GM21528 (cell line): ENCODE results near the gene PALD1.
A peak's percentile ranks its signal among the peaks of the same experiment; 100 is the strongest.
"Not testable (repeated sequence)": the region's sequence is repeated elsewhere in the genome, so short reads cannot be mapped to it uniquely, and the experiment has no call there.

ENCODE experiments used
- ATAC-seq: cut with Tn5 transposase; IDR thresholded peaks from one replicate; pipeline ENCODE4 v1.9.1; 2021; ENCODE audit warnings: mild to moderate bottlenecking, moderate library complexity; ENCODE audit not compliant: unreplicated experiment, low FRiP score

PALD1 gene

DNA sequence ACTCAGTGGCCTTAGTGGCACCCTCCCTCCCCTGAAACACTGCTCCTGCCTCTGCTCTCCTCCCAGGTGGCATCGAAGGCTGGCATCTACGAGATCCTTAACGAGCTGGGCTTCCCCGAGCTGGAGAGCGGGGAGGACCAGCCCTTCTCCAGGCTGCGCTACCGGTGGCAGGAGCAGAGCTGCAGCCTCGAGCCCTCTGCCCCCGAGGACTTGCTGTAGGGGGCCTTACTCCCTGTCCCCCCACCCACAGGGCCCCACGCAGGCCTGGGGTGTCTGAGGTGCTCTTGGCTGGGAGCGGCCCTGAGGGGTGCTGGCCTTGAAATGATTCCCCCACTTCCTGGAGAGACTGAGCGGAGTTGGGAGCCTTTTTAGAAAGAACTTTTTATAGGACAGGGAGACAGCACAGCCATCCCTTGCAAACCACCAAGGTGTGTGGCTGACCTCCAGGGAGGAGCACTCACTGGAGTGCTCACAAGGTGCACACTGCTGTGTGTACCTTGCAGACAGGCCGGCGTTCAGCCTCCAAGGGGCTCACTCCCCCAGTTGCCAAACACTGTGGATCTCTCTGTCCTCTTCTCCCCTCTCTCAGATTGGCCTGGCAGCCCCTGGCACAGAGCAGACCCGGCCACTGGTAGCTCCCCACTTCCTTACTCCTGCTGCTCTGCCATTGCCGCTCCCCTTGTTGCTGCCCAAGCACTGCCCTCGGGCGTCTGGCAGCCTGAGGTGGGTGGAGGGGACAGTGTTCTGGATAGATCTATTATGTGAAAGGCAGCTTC is 88.1 kb downstream of the PALD1 start:
- ATAC-seq = no peak

DNA sequence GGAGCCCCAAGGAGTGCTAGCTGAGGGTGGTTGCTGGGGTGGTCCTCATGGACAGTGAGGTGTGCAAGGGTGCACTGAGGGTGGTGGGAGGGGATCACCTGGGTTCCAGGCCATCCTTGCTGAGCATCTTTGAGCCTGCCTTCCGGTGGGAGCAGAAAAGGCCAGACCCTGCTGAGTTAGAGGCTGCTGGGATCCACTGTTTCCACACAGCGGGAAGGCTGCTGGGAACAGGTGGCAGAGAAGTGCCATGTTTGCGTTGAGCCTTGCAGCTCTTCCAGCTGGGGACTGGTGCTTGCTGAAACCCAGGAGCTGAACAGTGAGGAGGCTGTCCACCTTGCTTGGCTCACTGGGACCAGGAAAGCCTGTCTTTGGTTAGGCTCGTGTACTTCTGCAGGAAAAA is 89.0 kb downstream of the PALD1 start:
- ATAC-seq = no peak

GRCh38 chr10:70568113-70568512 is 89.5 kb downstream of the PALD1 start:
- ATAC-seq = no peak

DNA sequence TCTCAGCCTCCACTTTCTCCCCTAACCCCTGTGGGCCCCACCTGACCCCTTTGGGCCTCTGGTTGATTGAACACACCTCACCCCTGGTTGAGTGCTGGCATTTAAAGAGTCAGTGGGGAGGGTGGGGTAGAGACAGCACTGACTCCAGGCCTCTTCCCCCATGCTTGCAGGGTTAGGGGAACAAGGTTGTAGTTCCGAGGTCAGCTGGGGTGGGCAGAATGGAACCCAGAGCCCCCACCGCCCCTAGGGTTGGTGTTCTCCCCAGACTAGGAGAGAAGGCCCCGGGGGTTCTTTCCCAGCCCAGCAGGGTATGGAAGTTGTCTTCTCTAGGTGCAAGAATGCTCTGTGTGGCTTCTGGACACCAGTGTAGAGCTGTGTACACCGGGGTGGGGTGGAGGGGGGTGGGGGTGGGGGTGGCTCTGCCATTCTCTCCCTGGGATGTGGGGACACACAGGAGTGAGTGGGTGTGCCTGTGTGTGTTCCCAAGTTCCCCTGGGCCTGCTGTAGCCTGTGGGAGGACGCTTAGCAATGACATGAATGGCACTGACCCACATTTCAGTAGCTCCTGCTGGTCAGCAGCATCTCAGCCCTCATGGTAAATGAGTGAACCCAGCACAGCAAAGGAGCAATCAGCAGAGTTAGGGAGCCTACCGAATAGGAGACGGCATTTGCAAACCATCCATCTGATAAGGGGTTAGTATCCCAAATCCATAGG is 90.4 kb downstream of the PALD1 start:
- ATAC-seq = no peak

DNA sequence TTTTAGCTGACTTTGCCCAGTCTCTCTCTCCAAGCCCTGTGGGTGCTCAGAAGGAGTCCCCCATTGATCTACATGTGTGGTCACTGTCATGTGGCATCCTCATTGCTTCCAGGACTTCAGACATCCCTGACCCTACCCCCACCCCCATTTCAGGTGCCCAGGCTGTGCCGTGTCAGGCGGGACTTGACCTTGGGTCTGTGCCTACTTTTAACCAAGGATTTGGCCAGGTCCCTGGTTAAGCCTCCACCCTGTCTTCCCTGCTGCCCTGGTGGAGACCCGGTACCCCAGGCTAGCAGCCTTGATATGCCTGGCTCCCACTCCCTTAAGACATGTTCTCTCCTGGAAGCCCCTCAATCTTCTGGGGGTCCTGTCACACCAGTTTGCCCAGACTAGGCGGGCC is 92.7 kb downstream of the PALD1 start:
- no peak for ATAC-seq

DNA sequence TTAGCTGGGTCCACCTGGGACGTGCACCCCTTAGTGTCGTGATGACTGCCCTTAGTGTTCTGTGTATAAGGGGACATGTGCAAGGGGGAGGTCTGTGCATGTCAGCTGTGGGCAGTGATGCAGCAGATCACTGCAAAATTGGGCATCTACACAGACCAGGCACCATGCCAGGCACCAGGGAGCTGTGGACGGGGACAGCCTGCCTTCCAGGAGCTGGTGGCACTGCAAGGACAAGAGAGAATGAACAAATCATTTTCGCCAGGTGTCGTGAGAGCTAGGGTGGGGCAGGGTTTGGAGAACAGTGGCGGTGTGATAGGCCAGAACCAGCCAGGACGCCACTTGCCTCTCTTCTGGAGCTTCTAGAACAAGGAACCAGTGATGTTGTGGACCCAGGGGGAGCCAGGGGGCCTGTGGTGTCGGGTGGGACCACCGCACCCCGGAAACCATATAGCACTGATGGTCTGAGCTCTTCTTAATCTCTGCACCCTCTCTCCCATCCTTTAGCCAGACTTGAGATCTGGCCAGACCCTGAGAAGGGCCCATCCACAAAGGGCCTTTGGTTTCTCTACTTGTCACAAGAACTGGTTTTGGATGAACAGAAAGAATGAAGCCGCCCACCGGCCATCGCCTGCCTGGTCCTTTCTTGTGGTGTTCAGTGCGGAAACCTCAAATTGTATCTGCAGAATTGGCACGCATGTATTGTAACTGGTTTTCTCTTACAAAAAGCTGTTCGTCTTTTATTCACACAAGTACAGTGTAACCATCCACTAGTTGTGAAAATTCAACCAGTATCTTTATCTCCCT is 93.3 kb downstream of the PALD1 start:
- no peak for ATAC-seq

DNA sequence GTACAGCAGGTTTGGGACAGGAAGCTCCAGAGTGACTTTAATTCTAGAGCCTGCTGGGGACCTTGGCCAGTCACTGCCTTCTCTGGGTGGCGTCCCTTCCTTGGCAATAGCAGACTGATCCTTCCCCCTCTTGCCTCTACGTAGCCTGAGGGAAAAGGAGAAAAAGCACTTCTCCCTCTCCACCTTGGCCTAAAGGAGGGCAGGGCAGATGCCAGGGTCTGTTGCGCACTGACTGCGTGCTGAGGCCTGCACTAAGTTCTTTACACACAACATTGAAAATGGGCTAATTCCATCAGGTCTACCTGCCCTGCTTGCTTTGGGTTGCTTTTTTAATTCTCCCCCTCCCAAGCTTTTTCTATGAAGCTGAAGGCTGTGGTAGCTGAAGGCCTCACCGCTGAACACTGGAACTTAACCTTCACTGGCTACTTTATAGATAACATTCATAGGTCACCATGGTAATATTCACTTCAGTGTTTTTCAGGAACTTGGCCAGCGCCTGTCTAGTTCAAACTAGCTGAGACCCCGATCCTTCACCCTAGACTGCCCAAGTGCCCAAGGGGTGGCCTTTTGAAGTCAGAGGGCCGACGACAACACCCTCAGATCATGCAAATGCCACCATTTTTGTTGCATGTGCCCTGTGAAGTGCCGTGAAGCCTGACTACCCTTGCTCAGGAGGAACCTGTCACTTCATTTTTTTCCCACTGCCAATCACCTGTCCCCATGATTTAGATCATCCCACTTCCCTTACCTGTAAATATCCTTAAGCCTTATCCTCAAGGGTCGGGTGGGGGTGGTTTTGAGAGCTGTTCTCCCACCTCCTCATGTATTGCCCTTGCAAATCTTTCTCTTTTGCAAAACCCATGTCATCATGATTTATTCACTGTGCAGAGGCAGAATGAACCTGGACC is 95.3 kb downstream of the PALD1 start:
- no peak for ATAC-seq

DNA sequence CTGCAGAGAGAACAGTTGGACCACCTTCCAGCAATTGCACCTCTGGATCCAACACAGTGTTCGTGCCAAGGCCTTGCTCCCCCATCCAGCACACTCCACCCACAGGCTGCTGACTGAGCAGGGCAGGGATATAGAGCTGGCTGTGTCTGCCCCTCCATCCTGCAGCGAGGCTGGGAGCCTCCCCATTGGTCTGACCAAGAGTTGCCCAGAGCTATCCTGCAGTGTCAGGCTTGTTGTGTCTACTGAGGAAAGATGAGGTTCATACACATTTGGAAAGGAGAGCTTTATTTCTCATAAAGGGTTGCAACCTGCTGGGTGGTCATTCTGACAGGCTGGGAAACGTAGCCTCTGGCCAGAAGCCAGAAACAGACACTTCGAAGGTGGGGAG is 96.9 kb downstream of the PALD1 start:
- no peak for ATAC-seq

DNA sequence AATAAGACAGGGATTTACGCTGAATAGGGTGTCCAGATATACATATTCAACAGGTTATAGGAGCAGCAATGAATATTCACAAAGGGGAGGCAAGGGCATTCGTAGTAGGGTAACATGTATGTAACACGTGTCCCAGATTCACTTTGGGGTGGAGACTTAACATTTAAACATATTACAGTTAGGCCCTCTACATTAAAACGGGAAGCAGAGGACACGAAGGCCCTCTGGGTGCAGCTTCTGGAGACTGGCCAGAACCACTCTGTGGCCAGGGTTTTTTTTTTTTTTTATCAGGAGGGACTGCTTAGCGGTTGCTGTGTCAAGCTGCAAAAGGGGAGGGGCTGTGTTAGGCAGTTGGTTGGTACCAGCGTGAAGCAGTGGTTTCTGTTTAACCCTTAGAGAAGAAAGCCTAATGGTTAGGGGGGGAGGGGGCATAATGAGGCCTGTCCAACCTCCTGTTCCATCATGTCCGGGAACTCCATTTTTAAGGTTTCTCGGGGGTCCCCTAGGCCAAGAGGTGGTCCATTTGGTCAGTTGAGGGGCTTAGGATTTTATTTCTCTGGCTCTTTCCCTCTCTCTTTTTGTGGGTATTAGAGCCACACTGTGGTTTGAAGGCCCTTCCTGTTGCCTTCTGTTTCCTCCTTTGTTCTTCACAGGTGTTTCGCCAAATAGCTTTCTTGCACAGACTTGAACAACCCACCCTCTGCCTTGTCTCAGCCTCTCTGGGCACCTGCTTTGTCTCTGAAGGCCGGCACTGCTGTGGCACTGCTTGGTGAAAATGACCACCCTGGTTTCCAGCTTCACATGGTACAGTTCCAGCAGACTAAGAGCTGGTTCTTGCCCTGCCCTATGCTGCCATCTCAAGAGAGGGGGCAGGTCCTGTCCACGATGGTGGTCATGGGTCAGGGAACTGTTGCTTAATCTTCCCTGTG is 97.6 kb downstream of the PALD1 start:
- ATAC-seq = peak; percentile 59

DNA sequence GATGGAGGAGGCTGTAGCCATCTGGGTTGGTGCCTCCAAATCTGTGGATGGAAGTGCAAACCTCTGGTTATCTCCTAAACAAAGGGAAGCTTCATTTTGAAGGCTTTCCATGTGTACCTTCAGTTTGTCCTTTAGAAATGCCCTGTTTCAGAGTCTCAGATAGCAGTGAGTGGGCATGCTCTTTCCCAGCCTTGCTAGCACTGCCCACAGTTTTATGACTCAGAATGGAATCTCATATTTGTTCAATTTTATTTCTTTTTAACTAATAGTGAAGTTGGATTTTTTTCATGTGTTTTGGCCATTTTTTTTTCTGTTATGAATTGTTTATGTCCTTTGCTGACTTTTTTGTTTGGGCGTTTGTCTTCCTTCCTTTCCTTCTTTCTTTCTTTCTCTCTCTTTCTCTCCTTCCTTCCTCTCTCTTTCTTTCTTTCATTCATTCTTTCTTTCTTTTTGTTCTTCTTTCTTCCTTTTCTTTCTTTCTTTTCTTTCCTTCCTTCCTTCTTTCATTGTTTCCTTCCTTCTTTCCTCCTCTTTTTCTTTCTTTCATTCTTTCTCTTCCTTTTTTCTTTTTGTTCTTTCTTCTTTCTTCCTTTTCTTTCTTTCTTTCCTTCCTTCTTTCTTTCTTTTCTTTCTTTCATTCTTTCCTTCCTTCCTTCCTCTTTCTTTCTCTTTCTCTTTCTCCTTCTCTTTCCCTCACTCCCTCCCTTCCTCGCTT is 98.4 kb downstream of the PALD1 start:
- ATAC-seq = peak; percentile 1

GRCh38 chr10:70578371-70578947 is 99.9 kb downstream of the PALD1 start:
- peak; percentile 44 for ATAC-seq

- no peak for ATAC-seq
These were observed 100.9 kb downstream of the PALD1 start for GRCh38 chr10:70579234-70580002.

GRCh38 chr10:70581176-70581575 is 102.6 kb downstream of the PALD1 start:
- ATAC-seq = not testable (repeated sequence)

DNA sequence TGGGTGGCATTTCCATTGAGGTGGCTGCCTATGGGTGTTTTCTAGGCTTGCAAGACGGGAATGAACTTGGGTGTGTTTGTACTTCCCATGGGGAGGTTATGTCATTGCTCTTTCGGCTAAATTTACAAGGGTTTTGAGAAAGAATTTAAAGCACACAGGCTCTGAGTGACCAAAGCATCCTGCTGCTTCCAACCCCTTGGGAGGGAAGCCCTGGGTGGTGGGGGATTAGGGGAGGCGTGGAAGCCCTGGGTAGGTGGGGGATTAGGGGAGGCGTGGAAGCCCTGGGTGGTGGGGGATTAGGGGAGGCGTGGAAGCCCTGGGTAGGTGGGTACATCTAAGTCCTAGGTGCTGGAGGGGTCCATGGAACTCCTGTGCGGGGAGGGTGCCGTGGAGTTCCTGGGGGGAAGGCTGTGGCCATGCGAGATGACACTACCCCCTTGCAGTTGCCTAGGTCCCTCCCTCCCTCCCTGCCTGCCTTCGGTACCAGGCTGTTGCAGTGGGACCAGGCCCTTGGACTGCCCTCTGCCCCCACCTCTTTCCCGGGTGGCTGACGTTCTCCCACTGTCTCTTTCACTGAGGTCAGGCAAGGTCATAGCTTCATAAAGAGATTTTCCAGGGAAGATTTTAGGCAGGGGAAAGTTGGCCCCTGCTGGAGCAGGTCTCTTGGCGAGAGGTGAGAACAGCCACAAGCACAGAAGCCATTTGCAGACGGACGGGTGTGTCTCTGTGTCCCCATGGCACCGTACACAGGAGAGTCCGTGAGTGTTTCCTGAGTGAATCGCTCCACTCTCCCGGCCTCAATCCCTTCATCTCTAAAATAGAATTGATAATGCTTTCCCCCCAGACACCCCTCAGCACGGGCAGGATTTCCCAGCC is 104.5 kb downstream of the PALD1 start:
- ATAC-seq = no peak

GRCh38 chr10:70583669-70584037 is 105.1 kb downstream of the PALD1 start:
- no peak for ATAC-seq

DNA sequence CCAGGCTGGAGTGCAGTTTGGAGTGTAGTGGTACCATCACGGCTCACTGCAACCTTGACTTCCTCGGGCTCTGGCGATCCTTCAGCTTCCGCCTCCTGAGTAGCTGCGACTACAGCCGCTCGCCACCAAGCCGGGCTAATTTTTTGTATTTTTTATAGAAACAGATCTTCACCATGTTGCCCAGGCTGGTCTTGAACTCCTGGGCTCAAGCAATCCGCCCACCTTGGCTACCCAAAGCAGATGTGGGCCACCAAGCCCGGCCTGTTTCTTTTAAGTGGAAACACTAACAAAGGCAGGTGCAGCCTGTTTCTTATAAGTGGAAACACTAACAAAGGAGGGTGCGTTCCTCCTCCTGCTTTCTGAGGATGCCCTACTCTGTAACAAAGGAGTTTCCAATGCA is 105.8 kb downstream of the PALD1 start:
- ATAC-seq = no peak
